ENCODE data around the gene STX17.

Gene STX17

DNA sequence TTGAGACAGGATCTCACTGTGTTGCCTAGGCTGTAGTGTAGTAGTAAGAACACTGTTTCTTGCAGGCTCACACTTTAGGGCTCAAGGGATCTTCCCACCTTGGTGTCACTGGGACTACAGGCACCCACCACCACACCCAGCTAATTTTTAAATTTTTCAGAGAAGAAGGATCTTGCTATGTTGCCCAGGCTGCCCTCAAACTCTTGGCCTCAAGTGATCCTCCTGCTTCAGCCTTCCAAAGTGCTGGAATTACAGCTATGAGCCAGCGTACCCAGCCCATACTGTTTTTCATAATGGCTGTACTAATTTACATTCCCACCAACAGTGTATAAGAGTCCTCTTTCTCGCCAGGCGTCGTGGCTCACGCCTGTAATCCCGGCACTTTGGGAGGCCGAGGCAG, 5.1 kb downstream of the STX17 start:
- DNase-seq: no peak

DNA sequence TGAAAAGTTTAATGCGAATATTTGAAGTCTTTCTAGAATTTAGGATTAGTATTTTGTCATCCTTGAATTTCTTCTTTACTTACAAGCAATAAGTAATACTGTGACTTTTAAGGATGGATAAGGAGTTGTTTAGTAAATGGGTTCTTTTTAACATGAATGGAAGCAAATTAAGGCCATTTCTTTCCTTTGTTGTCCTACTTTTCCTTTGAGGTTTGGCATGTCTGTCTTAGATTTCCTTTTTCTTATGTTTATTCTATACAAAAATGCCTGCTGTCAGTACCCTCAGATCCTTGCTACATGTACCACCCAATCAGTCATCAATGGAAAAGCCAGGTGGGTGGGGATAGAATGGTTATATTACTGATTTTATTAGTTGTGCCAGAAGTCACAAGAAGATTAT, 10.2 kb downstream of the STX17 start:
- DNase-seq: no peak

- no peak for DNase-seq
Measured at GRCh38 chr9:99918134-99918533, 11.7 kb downstream of the STX17 start.

- DNase-seq: no peak
Measured at GRCh38 chr9:99919930-99920329, 13.5 kb downstream of the STX17 start.

DNA sequence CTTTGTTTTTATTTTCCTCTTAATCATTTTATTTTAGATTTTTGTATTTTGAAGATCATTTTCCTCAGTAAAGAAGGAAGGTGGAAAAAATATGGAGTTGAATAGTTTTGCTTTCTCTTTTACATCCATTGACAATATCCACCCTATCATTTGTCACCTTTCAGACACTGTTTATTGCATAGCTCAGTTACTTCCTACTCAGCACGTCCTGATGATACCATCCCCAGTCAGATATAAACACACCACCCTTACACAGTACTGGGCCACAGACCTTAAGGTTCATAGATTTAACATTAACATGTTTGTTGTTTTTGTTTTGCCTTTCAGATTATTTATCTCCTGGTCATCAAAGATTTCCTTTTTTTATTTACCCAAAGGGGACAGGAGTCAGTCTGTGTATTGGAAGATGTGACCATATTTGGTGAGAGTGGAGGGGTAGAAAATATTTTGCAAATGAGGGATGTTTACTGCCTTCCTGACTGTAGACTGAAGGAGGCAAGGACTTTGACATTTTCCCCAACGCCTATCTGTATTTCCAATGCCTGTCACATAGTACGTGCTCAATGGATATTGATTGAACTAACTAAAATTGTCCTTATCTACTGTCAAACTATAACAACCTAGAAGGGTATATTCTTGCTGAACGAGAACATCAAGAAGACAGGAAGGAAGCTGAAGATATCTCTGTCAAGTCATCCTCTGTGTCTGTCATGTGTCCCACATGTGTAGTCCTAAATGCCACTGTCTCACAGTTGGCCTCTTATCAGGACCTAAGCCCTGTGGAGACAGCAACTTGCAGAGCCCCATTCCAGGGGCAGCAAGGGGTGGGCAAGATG, 15.6 kb downstream of the STX17 start:
- no peak for DNase-seq

- no peak for DNase-seq
Measured at GRCh38 chr9:99922711-99923030, 16.2 kb downstream of the STX17 start.

DNA sequence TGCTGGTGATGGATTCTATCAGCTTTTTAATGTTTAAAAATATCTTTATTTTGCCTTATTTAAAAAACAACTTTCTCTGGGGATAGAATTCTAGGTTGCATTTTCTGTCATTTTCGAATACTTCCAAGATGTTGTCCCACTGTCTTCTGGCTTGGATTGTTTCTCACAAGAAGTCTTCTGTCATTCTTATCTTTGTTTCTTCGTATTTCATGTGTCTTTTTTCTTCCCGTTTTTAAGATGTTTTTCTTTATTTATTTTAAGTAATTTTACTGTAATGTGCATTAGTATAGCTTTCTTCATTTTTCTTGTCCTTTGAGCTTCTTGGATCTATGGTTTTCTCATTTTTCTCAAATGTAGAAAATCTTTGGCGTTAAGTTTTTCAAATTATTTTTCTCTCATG, 19.1 kb downstream of the STX17 start:
- no peak for DNase-seq

GRCh38 chr9:99929652-99930051, 23.2 kb downstream of the STX17 start:
- no peak for DNase-seq

DNA sequence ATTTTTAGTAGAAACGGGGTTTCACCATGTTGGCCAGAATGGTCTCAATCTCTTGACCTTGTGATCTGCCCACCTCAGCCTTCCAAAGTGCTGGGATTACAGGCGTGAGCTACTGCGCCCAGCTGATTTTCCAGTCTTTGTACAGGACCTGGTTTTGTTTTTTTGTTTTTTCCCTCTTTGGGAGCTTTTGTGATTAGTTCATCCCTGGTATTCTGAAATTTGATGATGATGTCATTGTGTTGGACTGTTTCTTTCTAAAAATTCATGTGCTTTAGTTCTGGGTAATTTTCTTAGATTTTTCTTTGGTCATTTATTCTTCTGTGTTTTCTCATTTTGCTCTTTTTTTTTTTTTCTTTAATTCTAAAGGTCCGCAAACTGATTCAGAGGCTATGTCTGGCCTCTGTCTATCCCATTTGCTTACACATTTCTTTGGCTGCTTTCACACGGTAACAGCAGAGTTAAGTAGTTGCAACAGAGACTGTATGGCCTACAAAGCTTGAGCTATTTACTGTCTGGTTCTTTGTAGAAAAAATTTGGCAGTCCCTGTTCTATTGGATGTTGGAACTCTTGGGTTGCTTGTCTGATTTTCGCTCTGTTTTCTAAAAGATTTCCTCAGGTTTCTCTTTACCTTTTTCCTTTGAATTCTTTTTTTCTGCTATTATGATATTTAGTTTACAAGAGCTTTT, 24.8 kb downstream of the STX17 start:
- no peak for DNase-seq

GRCh38 chr9:99936947-99937587, 30.6 kb downstream of the STX17 start:
- DNase-seq: no peak

DNA sequence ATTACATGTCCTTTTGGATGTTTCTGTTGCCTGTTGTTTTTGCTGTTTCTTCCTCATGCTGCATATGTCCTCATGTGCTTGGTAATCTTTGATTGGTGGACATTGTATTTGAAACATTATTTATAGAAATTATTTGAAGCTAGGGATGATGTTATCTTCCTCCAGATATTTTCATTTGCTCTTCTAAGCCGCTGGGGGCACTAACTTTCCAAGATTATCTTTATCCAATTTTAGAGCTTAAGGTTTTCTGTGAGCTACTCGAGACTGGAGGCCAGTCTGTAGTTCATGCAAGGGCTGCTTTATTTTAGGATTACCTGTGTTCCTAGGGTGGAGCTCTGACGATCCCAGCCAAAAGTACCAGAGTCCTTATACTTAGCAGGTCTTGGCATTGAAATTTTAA, 40.9 kb downstream of the STX17 start:
- DNase-seq: no peak

- DNase-seq: no peak
Measured at GRCh38 chr9:99948482-99948881, 42.0 kb downstream of the STX17 start.

- no peak for DNase-seq
Measured at GRCh38 chr9:99948896-99949295, 42.4 kb downstream of the STX17 start.

DNA sequence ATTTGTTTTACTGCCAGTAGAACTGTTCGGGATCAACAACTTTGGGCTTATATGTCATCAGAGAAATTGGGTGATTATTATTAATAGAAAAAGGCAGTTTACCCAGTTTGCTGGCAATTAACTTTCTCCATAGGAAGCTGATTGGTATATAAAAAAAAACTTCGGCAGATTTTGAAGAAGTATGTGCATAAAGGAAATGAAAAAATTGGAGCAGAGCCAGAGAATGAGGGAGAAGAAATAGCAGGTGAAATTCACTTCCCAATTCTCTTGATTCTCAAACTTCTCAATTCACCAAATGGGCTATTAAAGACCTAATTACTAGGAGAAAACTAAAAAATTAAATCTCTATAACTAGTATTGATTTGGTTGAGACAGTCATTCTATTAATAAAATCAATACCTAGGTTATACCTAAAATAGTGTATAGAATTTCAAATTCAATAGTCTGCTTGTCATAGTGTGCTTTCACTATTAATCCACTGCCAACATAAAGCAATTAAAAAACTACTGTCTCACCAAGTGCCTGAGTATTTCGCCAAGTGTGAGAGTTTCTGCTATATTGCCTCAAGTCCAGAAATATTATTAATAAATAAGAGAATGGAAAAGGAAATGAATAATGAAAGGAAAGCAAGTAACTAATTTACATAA, 47.5 kb downstream of the STX17 start:
- no peak for DNase-seq

- DNase-seq: no peak
Measured at GRCh38 chr9:99954819-99955218, 48.4 kb downstream of the STX17 start.

DNA sequence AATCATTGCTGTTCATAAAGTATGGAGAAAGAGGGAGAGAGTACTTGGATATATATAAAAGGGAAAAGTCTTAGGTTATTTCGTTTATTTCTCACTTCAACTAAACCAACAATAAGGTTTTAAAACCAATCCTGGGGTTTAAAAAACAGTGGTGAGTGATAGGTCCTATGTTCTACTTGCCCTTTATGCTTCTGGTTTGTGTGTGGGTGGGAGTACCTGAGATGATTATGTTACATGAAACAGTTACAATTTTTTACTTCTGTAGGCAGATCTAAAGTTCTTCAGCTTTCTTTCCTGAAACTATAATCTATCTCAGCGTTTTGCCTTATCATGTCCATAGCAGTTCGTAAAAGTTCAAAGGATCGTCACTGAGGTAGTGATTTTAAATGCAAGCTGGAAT, 49.2 kb downstream of the STX17 start:
- DNase-seq: no peak

GRCh38 chr9:99962680-99963261, 56.3 kb downstream of the STX17 start:
- DNase-seq: no peak

- DNase-seq: no peak
Measured at GRCh38 chr9:99964336-99964735, 57.9 kb downstream of the STX17 start.

GRCh38 chr9:99966001-99966400, 59.5 kb downstream of the STX17 start:
- no peak for DNase-seq

GRCh38 chr9:99966716-99967115, 60.3 kb downstream of the STX17 start:
- DNase-seq: no peak

DNA sequence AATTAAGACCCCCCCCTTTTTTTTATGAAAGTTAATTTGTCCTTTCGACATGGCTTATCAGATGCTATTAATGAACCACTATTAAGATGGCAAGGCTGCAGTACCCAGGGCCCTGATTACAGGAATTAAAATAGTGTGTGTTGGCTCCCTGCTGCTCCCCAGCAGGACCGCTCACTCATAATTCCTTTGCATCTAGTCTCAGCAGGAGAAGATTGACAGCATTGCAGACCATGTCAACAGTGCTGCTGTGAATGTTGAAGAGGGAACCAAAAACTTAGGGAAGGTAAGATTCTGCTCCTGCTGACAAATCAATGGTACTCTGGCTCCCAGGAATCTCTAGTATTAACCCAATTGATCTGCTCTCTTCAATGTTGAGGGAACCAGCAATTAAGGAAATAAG, 61.0 kb downstream of the STX17 start:
- no peak for DNase-seq

- DNase-seq: no peak
Measured at GRCh38 chr9:99970481-99970880, 64.0 kb downstream of the STX17 start.

DNA sequence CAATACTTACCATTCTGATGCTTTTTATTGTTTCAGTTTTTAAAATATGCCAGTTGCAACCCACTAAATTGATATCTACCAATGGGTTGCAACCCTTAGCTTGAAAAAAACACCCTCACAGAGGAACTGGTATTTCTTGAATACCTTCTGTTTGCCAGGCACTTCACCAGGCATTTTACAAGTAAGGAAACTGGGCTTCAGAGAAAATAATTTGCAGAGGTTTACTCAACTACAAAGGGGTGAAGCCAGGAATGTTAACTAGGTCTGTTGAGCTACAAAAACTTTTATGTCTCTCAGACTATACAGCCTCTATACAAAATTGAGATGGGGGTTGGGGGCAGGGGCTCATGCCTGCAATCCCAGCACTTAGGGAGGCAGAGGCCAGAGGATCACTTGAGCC, 65.0 kb downstream of the STX17 start:
- no peak for DNase-seq
